ENCODE measurements around the gene PRPSAP2.
"Not testable (repeated sequence)": the region's sequence is repeated elsewhere in the genome, so short reads cannot be mapped to it uniquely, and the experiment has no call there.

PRPSAP2 gene

GRCh38 chr17:18857864-18858566, at the start of gene PRPSAP2:
PRPSAP2 (plus strand) TSS chr17:18858131; CDS start chr17:18865834, 7,703 bp downstream.
- DNase-seq, result peak; percentile 82 to 95 (median 90)

- DNase-seq, result not testable (repeated sequence)
Measured at GRCh38 chr17:18815924-18816323, 42.0 kb upstream of the PRPSAP2 start.

GRCh38 chr17:18816489-18817371, 41.2 kb upstream of the PRPSAP2 start:
- DNase-seq, result peak; percentile 17 to 63 (median 23)

- not testable (repeated sequence) for DNase-seq
Measured at GRCh38 chr17:18821430-18821829, 36.5 kb upstream of the PRPSAP2 start.

GRCh38 chr17:18827613-18828012, 30.3 kb upstream of the PRPSAP2 start:
- DNase-seq, result not testable (repeated sequence)

GRCh38 chr17:18848501-18848900, 9.4 kb upstream of the PRPSAP2 start:
- no peak for DNase-seq

GRCh38 chr17:18850679-18851078, 7.3 kb upstream of the PRPSAP2 start:
- no peak for DNase-seq

GRCh38 chr17:18851201-18851600, 6.7 kb upstream of the PRPSAP2 start:
- no peak for DNase-seq

- no peak for DNase-seq
Measured at GRCh38 chr17:18854956-18855355, 3.0 kb upstream of the PRPSAP2 start.

GRCh38 chr17:18855831-18856569, 1.9 kb upstream of the PRPSAP2 start:
- DNase-seq, result peak; percentile 80 to 94 (median 89)

- no peak for DNase-seq
Measured at GRCh38 chr17:18856570-18856915, 1.4 kb upstream of the PRPSAP2 start.

GRCh38 chr17:18858567-18859245, 775 bp downstream of the PRPSAP2 start:
- DNase-seq, result no peak

GRCh38 chr17:18859256-18859655, 1.3 kb downstream of the PRPSAP2 start:
- DNase-seq, result peak in 2 of 3 experiments; percentile 0 to 7

GRCh38 chr17:18860161-18860972, 2.4 kb downstream of the PRPSAP2 start:
- no peak for DNase-seq

- no peak for DNase-seq
Measured at GRCh38 chr17:18862011-18862410, 4.1 kb downstream of the PRPSAP2 start.

GRCh38 chr17:18864996-18865395, 7.1 kb downstream of the PRPSAP2 start:
- peak in 2 of 3 experiments; percentile 28 to 82 for DNase-seq

GRCh38 chr17:18866866-18867813, 9.2 kb downstream of the PRPSAP2 start:
- no peak for DNase-seq

GRCh38 chr17:18877104-18877645, 19.2 kb downstream of the PRPSAP2 start:
- DNase-seq, result no peak

GRCh38 chr17:18888766-18889290, 30.9 kb downstream of the PRPSAP2 start:
- no peak for DNase-seq

GRCh38 chr17:18889658-18890057, 31.7 kb downstream of the PRPSAP2 start:
- no peak for DNase-seq
